ENCODE measurements around the gene DXO. TPM values are rescaled to one million over a fixed set of nuclear protein-coding genes. Genes with fewer than 3 reads are reported as not detected.
"Not testable (repeated sequence)": the region's sequence is repeated elsewhere in the genome, so short reads cannot be mapped to it uniquely, and the experiment has no call there.

DXO gene
- total and polyA plus RNA-seq, 2 of the 4 experiments (the other 2 are of a cell fraction), result 9.3 to 21.4 TPM

DNA sequence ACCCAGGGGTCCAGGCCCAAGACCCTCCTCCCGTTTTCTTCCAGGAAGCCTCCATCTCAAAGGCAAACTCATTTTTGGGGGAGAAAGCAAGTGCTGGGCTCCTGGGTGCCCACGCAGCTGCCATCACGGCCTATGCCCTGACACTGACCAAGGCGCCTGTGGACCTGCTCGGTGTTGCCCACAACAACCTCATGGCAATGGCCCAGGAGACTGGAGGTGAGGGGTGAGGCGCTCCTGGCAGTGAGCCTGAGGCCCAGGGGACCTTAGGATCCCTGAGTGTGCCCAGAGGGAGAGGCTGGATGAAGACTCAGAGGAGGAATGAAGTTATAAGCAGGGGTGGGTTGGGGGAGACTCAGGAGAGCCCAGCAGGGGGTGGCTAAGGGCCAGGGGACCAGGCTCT, 24.4 kb upstream of the DXO start:
- intact Hi-C loops (cut with micrococcal nuclease); H4K91ac ChIP-seq (ENCODE audit: insufficient read depth, low read depth, low read length); H3K4me2 ChIP-seq (ENCODE audit: low read depth, low read length); CTCF ChIA-PET; H3K36me3 ChIP-seq (ENCODE audit: control insufficient read depth, insufficient read depth, low read length); H3K79me1 ChIP-seq (ENCODE audit: low read depth in 1 of 2, low read length in 2 of 2); H4K8ac ChIP-seq (ENCODE audit: low read depth in 2 of 2, low read length in 2 of 2); H3K9ac ChIP-seq (ENCODE audit: low read depth, low read length); H3K27ac ChIP-seq (ENCODE audit: insufficient read depth, low read length); BruUV-seq (replicated peaks); H2BK5ac ChIP-seq (ENCODE audit: low read depth, low read length, poor library complexity, severe bottlenecking); H3K27me3 ChIP-seq (ENCODE audit: control insufficient read depth, insufficient read depth, low read length); H4K5ac ChIP-seq (ENCODE audit: low read depth, low read length); H3K9me1 ChIP-seq (ENCODE audit: insufficient read depth, low read length); H3K56ac ChIP-seq (ENCODE audit: extremely low read depth, insufficient read depth, low read length); H3K23ac ChIP-seq (ENCODE audit: low read depth, low read length); H3K4me3 ChIP-seq (ENCODE audit: insufficient read depth, low read depth, low read length); H3K14ac ChIP-seq (replicated peaks; ENCODE audit: low read depth, low read length); H3K4ac ChIP-seq (ENCODE audit: low read depth, low read length); ATAC-seq (ENCODE audit: low read depth); H2AK5ac ChIP-seq (ENCODE audit: low read depth, low read length); in situ Hi-C loops (cut with MboI; ENCODE audit: low sequenced_read_pairs); H2AFZ ChIP-seq (replicated peaks; ENCODE audit: low read length, poor library complexity); H2BK20ac ChIP-seq (ENCODE audit: low read depth, low read length); H3K18ac ChIP-seq (ENCODE audit: low read depth, low read length); H3K4me1 ChIP-seq (ENCODE audit: control insufficient read depth, insufficient read depth, low read length); H2AK9ac ChIP-seq (replicated peaks; ENCODE audit: low read depth, low read length, poor library complexity); H2BK15ac ChIP-seq (ENCODE audit: low read depth, low read length); POLR2A ChIA-PET (ENCODE audit: unreplicated experiment); H2BK120ac ChIP-seq (ENCODE audit: low read depth, low read length); H3K9me3 ChIP-seq (ENCODE audit: control insufficient read depth, insufficient read depth, low read length); dilution Hi-C loops (cut with HindIII; ENCODE audit: low sequenced_read_pairs, unreplicated experiment); DNase-seq; H4K20me1 ChIP-seq (ENCODE audit: insufficient read depth, low read length): not testable (repeated sequence)
- WGBS, 2 experiments (ENCODE audit: extremely low coverage in 2 of 2, insufficient read length in 1 of 2), result 100% methylated on average over 2 of the region's 6 CpGs; no CpG with 5 or more reads in 1 of the 2 experiments

DNA sequence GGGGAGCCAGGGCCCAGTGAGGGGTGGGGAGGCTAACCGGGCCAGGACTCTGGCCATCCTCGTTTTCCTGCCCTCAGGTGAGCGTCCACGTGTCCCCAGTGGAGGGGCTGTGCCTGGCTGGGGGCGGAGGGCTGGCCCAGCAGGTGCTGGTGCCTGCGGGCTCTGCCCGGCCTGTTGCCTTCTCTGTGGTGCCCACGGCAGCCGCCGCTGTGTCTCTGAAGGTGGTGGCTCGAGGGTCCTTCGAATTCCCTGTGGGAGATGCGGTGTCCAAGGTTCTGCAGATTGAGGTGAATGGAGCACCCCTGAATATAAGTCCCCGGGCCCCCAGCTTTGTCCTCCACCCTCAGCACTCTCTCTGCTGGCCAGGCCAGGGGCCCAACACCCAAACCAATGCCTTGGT, 22.5 kb upstream of the DXO start:
- H2AFZ ChIP-seq (replicated peaks; ENCODE audit: low read length, poor library complexity); H2BK5ac ChIP-seq (ENCODE audit: low read depth, low read length, poor library complexity, severe bottlenecking); ATAC-seq (ENCODE audit: low read depth); H3K4me3 ChIP-seq (ENCODE audit: insufficient read depth, low read depth, low read length); H3K18ac ChIP-seq (ENCODE audit: low read depth, low read length); H4K20me1 ChIP-seq (ENCODE audit: insufficient read depth, low read length); DNase-seq; H2BK20ac ChIP-seq (ENCODE audit: low read depth, low read length); in situ Hi-C loops (cut with MboI; ENCODE audit: low sequenced_read_pairs); H3K9ac ChIP-seq (ENCODE audit: low read depth, low read length); H4K8ac ChIP-seq (ENCODE audit: low read depth in 2 of 2, low read length in 2 of 2); H2BK15ac ChIP-seq (ENCODE audit: low read depth, low read length); H3K4ac ChIP-seq (ENCODE audit: low read depth, low read length); H3K56ac ChIP-seq (ENCODE audit: extremely low read depth, insufficient read depth, low read length); H2AK5ac ChIP-seq (ENCODE audit: low read depth, low read length); H4K91ac ChIP-seq (ENCODE audit: insufficient read depth, low read depth, low read length); H4K5ac ChIP-seq (ENCODE audit: low read depth, low read length); H2AK9ac ChIP-seq (replicated peaks; ENCODE audit: low read depth, low read length, poor library complexity); H2BK120ac ChIP-seq (ENCODE audit: low read depth, low read length); H3K27ac ChIP-seq (ENCODE audit: insufficient read depth, low read length); H3K4me1 ChIP-seq (ENCODE audit: control insufficient read depth, insufficient read depth, low read length); H3K4me2 ChIP-seq (ENCODE audit: low read depth, low read length); H3K14ac ChIP-seq (replicated peaks; ENCODE audit: low read depth, low read length); H3K9me1 ChIP-seq (ENCODE audit: insufficient read depth, low read length); POLR2A ChIA-PET (ENCODE audit: unreplicated experiment); CTCF ChIA-PET; intact Hi-C loops (cut with micrococcal nuclease); BruUV-seq (replicated peaks); H3K36me3 ChIP-seq (ENCODE audit: control insufficient read depth, insufficient read depth, low read length); H3K9me3 ChIP-seq (ENCODE audit: control insufficient read depth, insufficient read depth, low read length); dilution Hi-C loops (cut with HindIII; ENCODE audit: low sequenced_read_pairs, unreplicated experiment); H3K27me3 ChIP-seq (ENCODE audit: control insufficient read depth, insufficient read depth, low read length); H3K79me1 ChIP-seq (ENCODE audit: low read depth in 1 of 2, low read length in 2 of 2); H3K23ac ChIP-seq (ENCODE audit: low read depth, low read length): not testable (repeated sequence)
- no CpG with 5 or more reads among the region's 14 CpGs for WGBS, 2 experiments (ENCODE audit: extremely low coverage in 2 of 2, insufficient read length in 1 of 2)
